WERI-Rb-1 (cell line): ENCODE data around the gene SGK1.

Source experiments
- DNase-seq: peaks from one replicate; pipeline ENCODE4 v3.0.0-alpha.2; 2020
- H3K27ac ChIP-seq: fragments of 250-450 bp; sonication (Bioruptor Pico); 2 replicates; pipeline ENCODE4 v1.5.1; 2020; ENCODE audit warnings: mild to moderate bottlenecking, moderate library complexity
- H3K27me3 ChIP-seq: fragments of 250-450 bp; sonication (Bioruptor Pico); 2 replicates; pipeline ENCODE4 v1.5.1; 2021; ENCODE audit warnings: mild to moderate bottlenecking, low read depth, moderate library complexity; ENCODE audit not compliant: insufficient read depth, severe bottlenecking
- H3K36me3 ChIP-seq: fragments of 250-450 bp; sonication (Bioruptor Pico); 2 replicates; pipeline ENCODE4 v1.5.1; 2020; ENCODE audit warnings: mild to moderate bottlenecking, moderate library complexity
- H3K4me3 ChIP-seq: 2 replicates; pipeline ENCODE4 v1.5.1; 2011; ENCODE audit warnings: low read depth, mild to moderate bottlenecking, control low read depth, low read length
- H3K9me3 ChIP-seq: fragments of 250-450 bp; sonication (Bioruptor Pico); 2 replicates; pipeline ENCODE4 v1.5.1; 2021; ENCODE audit warnings: mild to moderate bottlenecking, moderate library complexity; ENCODE audit not compliant: severe bottlenecking
- TF ChIP-seq, protein P1 (sequence below): IDR thresholded peaks from 2 replicates; pipeline ENCODE4 v1.5.1; 2011; ENCODE audit warnings: low read depth, mild to moderate bottlenecking, control low read depth, inconsistent platforms, low read length

SGK1 gene

DNA sequence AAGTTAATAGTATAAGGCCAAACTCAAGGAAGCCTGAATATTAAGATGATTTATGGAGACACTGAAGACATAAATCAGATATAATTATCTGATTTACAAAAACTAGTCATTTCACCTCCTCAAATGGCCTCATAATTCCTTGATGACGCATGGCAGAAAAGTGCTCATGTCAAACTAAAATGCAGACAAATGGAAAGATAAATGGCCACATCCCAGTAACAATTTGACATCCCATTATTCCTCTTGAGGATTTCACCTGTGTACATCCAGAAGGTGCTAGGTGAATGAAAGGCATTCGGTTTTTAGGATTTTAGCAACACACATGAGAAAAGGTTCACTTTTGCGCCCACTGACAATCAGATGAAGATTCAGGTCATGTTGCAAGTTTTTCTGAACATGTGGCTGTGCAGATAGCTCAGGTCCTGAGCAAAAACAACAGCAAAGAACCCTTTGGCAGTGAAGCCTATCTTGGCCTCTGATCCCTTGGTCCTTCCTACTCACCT is 24.2 kb downstream of the SGK1 start:
- DNase-seq = no peak
- H3K27me3 ChIP-seq = no peaks in the 10 kb centered on the region
- no peak overlapping the region for H3K4me3 ChIP-seq
- TF ChIP-seq, protein P1, sequence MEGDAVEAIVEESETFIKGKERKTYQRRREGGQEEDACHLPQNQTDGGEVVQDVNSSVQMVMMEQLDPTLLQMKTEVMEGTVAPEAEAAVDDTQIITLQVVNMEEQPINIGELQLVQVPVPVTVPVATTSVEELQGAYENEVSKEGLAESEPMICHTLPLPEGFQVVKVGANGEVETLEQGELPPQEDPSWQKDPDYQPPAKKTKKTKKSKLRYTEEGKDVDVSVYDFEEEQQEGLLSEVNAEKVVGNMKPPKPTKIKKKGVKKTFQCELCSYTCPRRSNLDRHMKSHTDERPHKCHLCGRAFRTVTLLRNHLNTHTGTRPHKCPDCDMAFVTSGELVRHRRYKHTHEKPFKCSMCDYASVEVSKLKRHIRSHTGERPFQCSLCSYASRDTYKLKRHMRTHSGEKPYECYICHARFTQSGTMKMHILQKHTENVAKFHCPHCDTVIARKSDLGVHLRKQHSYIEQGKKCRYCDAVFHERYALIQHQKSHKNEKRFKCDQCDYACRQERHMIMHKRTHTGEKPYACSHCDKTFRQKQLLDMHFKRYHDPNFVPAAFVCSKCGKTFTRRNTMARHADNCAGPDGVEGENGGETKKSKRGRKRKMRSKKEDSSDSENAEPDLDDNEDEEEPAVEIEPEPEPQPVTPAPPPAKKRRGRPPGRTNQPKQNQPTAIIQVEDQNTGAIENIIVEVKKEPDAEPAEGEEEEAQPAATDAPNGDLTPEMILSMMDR = no peak
- no peaks in the 10 kb centered on the region for H3K9me3 ChIP-seq
- no peaks in the 10 kb centered on the region for H3K36me3 ChIP-seq
- H3K27ac ChIP-seq = no peak overlapping the region

- TF ChIP-seq, protein P1 = no peak
- H3K36me3 ChIP-seq = no peaks in the 10 kb centered on the region
- H3K4me3 ChIP-seq = no peak overlapping the region
- no peak overlapping the region for H3K27ac ChIP-seq
- no peaks in the 10 kb centered on the region for H3K9me3 ChIP-seq
- DNase-seq = no peak
- H3K27me3 ChIP-seq = no peaks in the 10 kb centered on the region
Observed at GRCh38 chr6:134291156-134291555, 26.8 kb downstream of the SGK1 start.

GRCh38 chr6:134289204-134289575 is 28.7 kb downstream of the SGK1 start:
- no peaks in the 10 kb centered on the region for H3K36me3 ChIP-seq
- no peak for DNase-seq
- TF ChIP-seq, protein P1 = no peak
- no peaks in the 10 kb centered on the region for H3K9me3 ChIP-seq
- H3K27ac ChIP-seq = no peak overlapping the region
- H3K27me3 ChIP-seq = no peaks in the 10 kb centered on the region
- H3K4me3 ChIP-seq = no peak overlapping the region

- Histone ChIP-seq H3K27ac (no peak overlapping the region), H3K36me3 (no peaks in the 10 kb centered on the region), H3K9me3 (no peaks in the 10 kb centered on the region), H3K27me3 (no peaks in the 10 kb centered on the region), H3K4me3 (no peak overlapping the region)
- TF ChIP-seq, protein P1 = no peak
- DNase-seq = no peak
Observed at GRCh38 chr6:134288538-134289203, 29.2 kb downstream of the SGK1 start.

GRCh38 chr6:134287859-134288537 is 29.9 kb downstream of the SGK1 start:
- Histone ChIP-seq H3K9me3 (no peaks in the 10 kb centered on the region), H3K27ac (no peak overlapping the region), H3K36me3 (no peaks in the 10 kb centered on the region), H3K27me3 (no peaks in the 10 kb centered on the region), H3K4me3 (no peak overlapping the region)
- no peak for DNase-seq
- TF ChIP-seq, protein P1 = no peak
